NB4 (cell line): Measurements from ENCODE around the gene PLA2G15.

Experiments
- CTCF ChIP-seq: IDR thresholded peaks from one replicate; pipeline ENCODE4 v1.5.1; 2012; ENCODE audit warnings: low read depth, low read length
- MYC ChIP-seq: IDR thresholded peaks from 2 replicates; pipeline ENCODE4 v1.6.1; 2011; ENCODE audit warnings: low read depth, low read length
- POLR2A ChIP-seq: IDR thresholded peaks from 2 replicates; pipeline ENCODE4 v1.6.1; 2011; ENCODE audit warnings: mild to moderate bottlenecking; ENCODE audit not compliant: insufficient read length; ENCODE audit errors: extremely low read depth

GRCh38 chr16:68246121-68246520 is 948 bp downstream of the PLA2G15 start:
- TF ChIP-seq CTCF, result no peak
- no peak for TF ChIP-seq POLR2A
- no peak for TF ChIP-seq MYC
